Measurements from ENCODE around the gene SETD2.

The SETD2 gene

DNA sequence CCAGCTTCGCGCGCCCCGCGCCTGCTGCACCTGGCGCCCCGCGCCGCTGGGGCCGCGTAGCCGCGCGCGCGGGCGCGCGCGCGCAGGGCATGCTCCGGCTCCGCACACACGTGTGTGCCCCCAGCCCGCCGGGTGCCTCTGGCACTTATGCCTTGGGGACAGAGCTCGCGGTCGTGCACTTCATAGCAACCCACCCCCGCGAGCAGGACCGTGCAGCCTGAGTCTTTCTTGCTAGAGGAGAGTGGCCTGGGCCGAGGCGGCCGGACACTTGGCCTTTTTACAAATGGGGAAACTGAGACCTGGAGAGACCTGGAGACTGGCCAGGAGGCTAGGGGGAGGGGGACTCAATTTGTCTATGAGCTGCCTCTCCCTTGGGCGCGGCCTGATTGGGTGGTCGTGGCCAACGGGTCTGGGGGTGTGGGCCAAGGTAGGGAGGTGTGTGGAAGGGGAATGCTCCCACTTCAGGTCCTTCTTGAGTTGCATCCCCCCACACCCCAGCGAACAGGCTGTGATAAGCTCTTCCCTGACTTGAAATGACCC lies 183.9 kb downstream of the SETD2 start:
- DNase-seq: peak; percentile 11

- DNase-seq: peak; percentile 94
These were observed 184.6 kb downstream of the SETD2 start, which contains the start of gene NBEAL2 for GRCh38 chr3:46978985-46979944. TSS of gene NBEAL2 (plus strand) at chr3:46979666. CDS start at chr3:46979862, 196 bp downstream.

DNA sequence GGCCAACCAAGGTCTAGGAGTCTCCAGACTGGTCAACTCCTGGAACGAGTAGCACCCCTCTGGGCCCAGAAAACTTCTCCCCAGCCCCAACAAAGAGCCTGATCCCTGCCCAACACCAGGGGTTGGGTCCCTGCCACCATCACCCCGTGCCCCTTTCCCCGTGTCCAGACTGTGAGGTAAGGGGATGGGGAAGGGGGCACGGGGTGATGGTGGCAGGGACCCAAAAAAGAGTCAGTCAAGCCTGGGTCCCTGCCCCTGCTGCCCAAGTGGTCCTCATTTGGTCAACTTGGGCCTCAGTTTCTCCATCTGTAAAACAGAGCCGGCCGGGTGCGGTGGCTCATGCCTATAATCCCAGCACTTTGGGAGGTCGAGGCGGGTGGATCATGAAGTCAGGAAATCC lies 185.5 kb downstream of the SETD2 start:
- no peak for DNase-seq

DNA sequence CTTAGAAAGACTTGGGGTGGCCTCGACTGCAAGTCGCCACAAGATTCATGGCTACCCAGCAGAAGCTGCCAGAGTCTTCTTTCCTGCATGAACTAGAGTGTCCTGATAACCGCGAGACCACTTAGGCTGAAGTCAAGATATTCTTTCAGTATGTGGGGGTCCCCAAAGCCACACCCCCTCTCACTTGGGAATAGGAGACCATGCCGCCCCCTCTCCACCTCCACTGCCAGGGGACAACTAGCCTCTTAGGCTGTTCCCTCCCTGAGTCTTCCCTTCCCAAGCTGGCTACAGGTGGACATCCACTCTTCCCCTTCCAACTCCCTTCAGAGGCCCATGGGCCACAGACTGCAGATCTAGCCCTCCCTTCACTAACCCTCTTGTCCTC lies 186.1 kb downstream of the SETD2 start:
- DNase-seq: no peak

DNA sequence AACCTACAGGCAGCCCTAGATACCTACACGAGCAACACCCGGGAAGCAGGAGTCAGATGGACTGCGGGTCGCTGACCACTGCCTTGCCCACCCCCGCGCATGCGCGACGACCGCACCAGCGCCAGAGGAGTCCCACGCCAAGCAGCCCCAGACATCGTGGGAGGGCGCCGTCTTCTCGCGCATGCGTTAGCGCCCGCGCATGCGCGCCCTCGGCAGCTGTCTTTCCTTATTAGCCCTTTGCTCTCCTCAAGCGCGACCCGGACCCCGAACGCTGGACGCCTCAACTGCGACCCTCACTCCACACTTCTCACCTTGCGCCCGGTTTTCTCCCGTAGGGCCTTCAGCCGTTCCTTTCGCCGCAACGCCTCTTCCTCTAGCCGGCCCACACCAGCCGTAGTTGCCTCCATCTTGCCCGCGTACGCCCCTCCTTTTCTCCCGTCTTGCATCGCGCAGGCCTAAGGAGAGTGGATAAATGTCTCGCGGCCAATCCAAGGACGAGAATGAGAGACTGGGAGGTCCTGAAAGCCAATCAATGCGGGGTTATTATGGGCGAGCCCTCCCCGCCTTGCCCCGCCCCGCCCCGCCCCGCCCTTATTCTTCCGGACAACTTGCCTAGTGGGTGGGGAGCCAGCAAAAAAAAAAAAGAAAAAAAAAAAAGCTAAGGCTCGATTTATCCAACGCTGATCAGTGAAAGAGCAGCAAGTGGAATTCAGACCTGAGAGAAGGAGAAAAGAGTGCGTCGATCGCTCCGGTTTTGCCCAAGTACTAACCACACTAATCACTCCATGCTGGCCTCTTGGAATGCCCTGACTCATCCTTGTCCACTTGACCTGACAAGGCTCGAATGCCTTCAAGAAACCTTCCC lies 187.4 kb downstream of the SETD2 start, which contains the start of gene CCDC12:
CCDC12 (minus strand) TSS at position 420 of the 865 bp plus-strand sequence; CDS start at position 407, 13 bp downstream.
- peak; percentile 99 for DNase-seq

DNA sequence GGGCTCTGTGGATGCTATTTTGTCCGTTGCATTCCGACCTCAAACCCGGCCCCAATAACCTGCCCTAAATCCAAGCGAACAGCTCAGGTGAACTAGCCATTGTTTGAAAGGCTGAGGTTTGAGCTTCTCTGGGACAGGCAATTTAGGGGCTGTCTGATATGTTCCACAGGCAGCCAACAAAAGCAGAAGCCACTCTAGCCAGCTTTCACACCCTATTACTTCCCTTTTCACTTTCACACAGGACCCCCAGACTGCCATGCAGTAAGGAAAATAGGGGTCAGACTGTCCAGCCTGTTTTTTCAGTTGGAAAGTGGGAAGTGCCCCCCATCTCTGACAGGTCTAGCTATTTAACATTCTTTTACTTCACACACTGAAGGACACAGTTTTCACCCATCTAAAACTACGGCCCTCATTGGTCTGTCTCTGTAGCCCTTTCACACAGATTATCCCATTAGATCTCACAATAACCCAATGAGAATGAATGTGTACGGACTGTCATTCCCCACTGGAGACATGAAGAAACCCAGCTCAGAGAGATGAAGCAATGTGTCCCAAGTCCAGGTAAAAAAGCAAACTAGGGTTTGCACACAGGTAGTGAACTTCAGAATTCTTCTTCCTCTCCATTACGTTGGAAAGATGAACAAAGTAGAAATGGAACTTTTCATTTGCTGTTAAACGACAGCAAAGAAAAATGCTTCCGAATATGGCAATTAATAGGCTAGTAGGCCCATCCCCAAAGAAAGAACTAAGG lies 189.3 kb downstream of the SETD2 start:
- no peak for DNase-seq

DNA sequence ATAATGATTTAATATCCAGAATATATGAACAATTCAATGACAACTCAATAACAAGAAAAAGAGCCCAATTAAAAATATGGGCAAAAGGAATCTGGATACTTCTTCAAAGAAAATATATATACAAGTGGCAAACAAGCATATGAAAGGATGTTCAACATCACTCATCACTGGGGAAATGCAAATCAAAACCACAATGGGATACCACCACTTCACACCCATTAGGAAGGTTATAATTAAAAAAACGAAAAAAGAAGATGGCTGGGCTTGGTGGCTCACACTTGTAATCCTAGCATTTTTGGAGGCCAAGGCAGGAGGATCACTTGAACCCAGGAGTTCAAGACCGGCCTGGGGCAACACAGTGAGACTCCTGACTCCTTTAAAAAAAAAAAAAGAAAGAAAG lies 191.5 kb downstream of the SETD2 start:
- DNase-seq: no peak

- no peak for DNase-seq
These were observed 192.2 kb downstream of the SETD2 start for GRCh38 chr3:46971742-46972141.

DNA sequence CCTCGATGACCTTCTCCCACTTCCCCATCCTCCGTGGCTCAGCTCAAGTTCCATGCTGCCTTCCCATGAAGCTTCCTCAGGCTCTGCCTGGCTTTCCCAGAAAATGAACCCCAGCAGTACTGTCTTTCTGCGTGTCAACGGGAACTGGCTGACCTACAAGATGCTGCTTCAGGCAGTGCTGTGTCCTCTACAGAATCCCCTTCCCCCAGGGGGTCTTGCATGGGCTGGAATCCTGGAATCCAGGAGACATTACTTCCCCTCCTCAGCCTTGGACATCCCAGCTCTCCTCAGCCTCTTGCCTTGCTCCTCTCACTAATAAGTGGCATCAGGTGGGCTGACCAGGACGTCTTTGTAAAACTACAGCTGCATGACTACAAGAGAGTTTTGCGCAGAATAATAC lies 192.8 kb downstream of the SETD2 start:
- DNase-seq: no peak

GRCh38 chr3:46970391-46971091 lies 193.4 kb downstream of the SETD2 start:
- no peak for DNase-seq

GRCh38 chr3:46968783-46969428 lies 195.0 kb downstream of the SETD2 start:
- no peak for DNase-seq

- no peak for DNase-seq
These were observed 197.1 kb downstream of the SETD2 start for GRCh38 chr3:46966811-46967210.

All from EL (cell line).